Ovary (tissue), 9 donors: Measurements from ENCODE around the gene LCT. TPM values are rescaled to one million over a fixed set of nuclear protein-coding genes. Genes with fewer than 3 reads are reported as not detected.

Experiments
- DNase-seq, 5 donors: peaks; one replicate each; pipeline ENCODE4 v3.0.0-alpha.2; 2019 to 2020
- H3K27ac ChIP-seq, 2 donors: fragments of 200-600 bp; one replicate each; pipeline versions ENCODE4 v1.5.1 to v1.8.0; 2019 to 2022
- H3K27me3 ChIP-seq: fragments of 200-600 bp; one replicate; pipeline ENCODE4 v1.8.0; 2022
- H3K36me3 ChIP-seq: fragments of 200-600 bp; sonication (generic); one replicate; pipeline ENCODE4 v1.5.1; 2019
- H3K4me1 ChIP-seq: one replicate; pipeline ENCODE4 v1.8.1; 2013; ENCODE audit warnings: mild to moderate bottlenecking, moderate library complexity; ENCODE audit not compliant: insufficient read depth
- H3K4me3 ChIP-seq: fragments of 200-600 bp; sonication (generic); one replicate; pipeline ENCODE4 v1.5.1; 2017
- H3K9me3 ChIP-seq, 2 donors: fragments of 200-600 bp in 1 of 2; sonication (generic) in 1 of 2; one replicate each; pipeline versions ENCODE4 v1.5.1 to v1.8.1; 2013 to 2019; ENCODE audit warnings: mild to moderate bottlenecking in 1 of 2, moderate library complexity in 1 of 2
- CTCF ChIP-seq, 3 donors: fragments of 450-650 bp in 2 of 3; fragments of 200-600 bp in 1 of 3; IDR thresholded peaks; one replicate each; pipeline versions ENCODE4 v1.5.1 to v1.8.0; 2016 to 2022; ENCODE audit warnings: antibody characterized with exemption in 3 of 3, mild to moderate bottlenecking in 1 of 3
- EP300 ChIP-seq: sonication (generic); formaldehyde crosslinking; IDR thresholded peaks from one replicate; pipeline ENCODE4 v1.6.1; 2017; ENCODE audit warnings: antibody characterized with exemption
- POLR2A ChIP-seq: fragments of 450-650 bp; IDR thresholded peaks from one replicate; pipeline ENCODE4 v1.6.1; 2017; ENCODE audit warnings: antibody characterized with exemption, mild to moderate bottlenecking, moderate library complexity
- WGBS, 3 donors: extraction: QIAGEN DNeasy Blood & Tissue Kit in 1 of 3; methylation state at CpG; one replicate each; pipeline versions ENCODE4 v1.1.5 to v1.1.7; 2013 to 2017; 5-methylcytosine and 5-hydroxymethylcytosine counted together
- intact Hi-C, 4 donors: fragments of 100-400 bp; cut with DNase I; formaldehyde crosslinking; loops; one replicate each; pipeline versions ENCODE4 v1.11.0 to v1.15.1; 2022 to 2023
- polyA plus RNA-seq, 2 donors: library from polyadenylated mRNA; stranded (reverse); fragments of 200-250 nt in 1 of 2; fragments of 350-450 nt in 1 of 2; fragmentation: Illumina TruSeq in 1 of 2; extraction: RNeasy Lipid Tissue Mini Kit (QIAGEN cat#74804) in 1 of 2; gene quantifications; one replicate each; pipeline ENCODE4 v1.2.3, GENCODE V29; 2013 to 2014
- total RNA-seq, 7 donors: library from RNA; depleted of rRNA in 2 of 7; stranded (reverse); fragments of >200 nt in 2 of 7; fragmentation: NEBNext Ultra II Directional in 3 of 7; extraction: Animal tissue kit (Norgen Biotek cat#: 25700) in 3 of 7; gene quantifications; one replicate each; pipeline versions ENCODE4 v1.1.0 to v1.2.4, GENCODE V29; 2016 to 2023
- donor health status: DM: no; HTN: no; CAD: no; lungs with moderate emphysema.
- donor health status: DM: no; HTN: no; CAD: no.
- donor health status: Bipolar disorder and iron deficiency.
- donor health status: DM: yes; HTN: yes; CAD: no.
- donor health status: DM: no; HTN: no; CAD: no.
- donor health status: DM: yes; HTN: yes; CAD: no.

Gene LCT
- total and polyA plus RNA-seq, 9 donors, result 0.12 TPM; not detected in 8

- H3K27me3 ChIP-seq, result no peaks in the 10 kb centered on the region
- H3K9me3 ChIP-seq, result no peaks in the 10 kb centered on the region
- DNase-seq, result no peak
- H3K27ac ChIP-seq, result no peak overlapping the region
- intact Hi-C loops, result no loop called here
- H3K4me3 ChIP-seq, result no peak overlapping the region
- TF ChIP-seq CTCF (IDR thresholded peaks at IDR 0.05) (no peak), EP300 (no peak), POLR2A (no peak)
- H3K36me3 ChIP-seq, result no peaks in the 10 kb centered on the region
- 93 to 98% (median 96%) methylated on average over 2 of the region's 2 CpGs for WGBS, 3 donors
- H3K4me1 ChIP-seq, result no peaks in the 10 kb centered on the region
These were observed 52.0 kb downstream of the LCT start for GRCh38 chr2:135785032-135785431.

- H3K27ac ChIP-seq, result no peak overlapping the region
- TF ChIP-seq POLR2A (no peak), EP300 (no peak), CTCF (IDR thresholded peaks at IDR 0.05) (no peak)
- H3K4me3 ChIP-seq, result no peak overlapping the region
- no peak for DNase-seq
- 73 to 82% (median 80%) methylated on average over 3 of the region's 3 CpGs for WGBS, 3 donors
- no peaks in the 10 kb centered on the region for H3K4me1 ChIP-seq
- no peaks in the 10 kb centered on the region for H3K36me3 ChIP-seq
- no peaks in the 10 kb centered on the region for H3K27me3 ChIP-seq
- H3K9me3 ChIP-seq, result no peaks in the 10 kb centered on the region
- intact Hi-C loops, result no loop called here
These were observed 53.5 kb downstream of the LCT start for GRCh38 chr2:135783439-135783838.

- Histone ChIP-seq H3K27ac (no peak overlapping the region), H3K4me1 (no peaks in the 10 kb centered on the region), H3K36me3 (no peaks in the 10 kb centered on the region), H3K27me3 (no peaks in the 10 kb centered on the region), H3K9me3 (no peaks in the 10 kb centered on the region), H3K4me3 (no peak overlapping the region)
- TF ChIP-seq CTCF (IDR thresholded peaks at IDR 0.05) (no peak), POLR2A (no peak), EP300 (no peak)
- intact Hi-C loops, result no loop called here
- DNase-seq, result no peak
- WGBS, 3 donors, result 78 to 86% (median 83%) methylated on average over 2 of the region's 2 CpGs
These were observed 54.8 kb downstream of the LCT start for GRCh38 chr2:135782231-135782630.

- WGBS, 3 donors, result 96 to 98% (median 97%) methylated on average over 7 of the region's 7 CpGs
- H3K4me1 ChIP-seq, result no peaks in the 10 kb centered on the region
- H3K36me3 ChIP-seq, result no peaks in the 10 kb centered on the region
- TF ChIP-seq EP300 (no peak), CTCF (IDR thresholded peaks at IDR 0.05) (no peak), POLR2A (no peak)
- peaks cover 0 to 4% of the 10 kb centered on the region in 2 donors for H3K9me3 ChIP-seq
- H3K27ac ChIP-seq, result no peak overlapping the region
- intact Hi-C loops, result no loop called here
- no peak overlapping the region for H3K4me3 ChIP-seq
- no peak for DNase-seq
- no peaks in the 10 kb centered on the region for H3K27me3 ChIP-seq
These were observed 60.6 kb downstream of the LCT start for GRCh38 chr2:135776367-135776766.

GRCh38 chr2:135775420-135775819 lies 61.6 kb downstream of the LCT start:
- intact Hi-C loops, result no loop called here
- TF ChIP-seq CTCF (IDR thresholded peaks at IDR 0.05) (no peak), POLR2A (no peak), EP300 (no peak)
- DNase-seq, result no peak
- Histone ChIP-seq H3K9me3 (peaks cover 0 to 4% of the 10 kb centered on the region in 2 donors), H3K27me3 (no peaks in the 10 kb centered on the region), H3K4me3 (no peak overlapping the region), H3K36me3 (no peaks in the 10 kb centered on the region), H3K27ac (no peak overlapping the region), H3K4me1 (no peaks in the 10 kb centered on the region)
- 23 to 40% (median 38%) methylated on average over 2 of the region's 2 CpGs for WGBS, 3 donors
